ENCODE measurements around the gene GIPC2. TPM values are rescaled to one million over a fixed set of nuclear protein-coding genes. Genes with fewer than 3 reads are reported as not detected.
A peak's percentile ranks its signal among the peaks of the same experiment; 100 is the strongest.
"Not testable (repeated sequence)": the region's sequence is repeated elsewhere in the genome, so short reads cannot be mapped to it uniquely, and the experiment has no call there.

GIPC2 gene
- total RNA-seq, 1 donor from 2014 or later: 2.5 TPM

DNA sequence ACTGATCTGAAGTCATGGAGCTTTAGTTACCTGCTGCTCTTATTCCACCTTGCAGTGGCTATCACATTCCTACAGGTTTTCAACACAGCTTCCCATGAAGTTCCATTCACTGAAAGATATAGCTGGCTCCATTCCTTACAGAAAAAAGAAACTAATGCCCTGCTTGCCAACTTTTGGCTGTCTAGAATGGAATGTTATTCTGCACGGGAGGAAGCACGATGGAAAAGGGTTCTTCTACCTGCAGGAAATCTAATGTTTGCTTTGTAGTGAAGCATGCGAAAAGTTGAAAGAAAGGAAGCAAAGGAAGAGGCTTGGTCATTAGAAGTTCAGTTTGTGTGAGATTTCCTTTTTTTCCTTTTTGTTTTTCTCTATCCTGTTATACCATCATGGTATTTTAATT is 32.6 kb downstream of the GIPC2 start:
- TF ChIP-seq, protein P1, sequence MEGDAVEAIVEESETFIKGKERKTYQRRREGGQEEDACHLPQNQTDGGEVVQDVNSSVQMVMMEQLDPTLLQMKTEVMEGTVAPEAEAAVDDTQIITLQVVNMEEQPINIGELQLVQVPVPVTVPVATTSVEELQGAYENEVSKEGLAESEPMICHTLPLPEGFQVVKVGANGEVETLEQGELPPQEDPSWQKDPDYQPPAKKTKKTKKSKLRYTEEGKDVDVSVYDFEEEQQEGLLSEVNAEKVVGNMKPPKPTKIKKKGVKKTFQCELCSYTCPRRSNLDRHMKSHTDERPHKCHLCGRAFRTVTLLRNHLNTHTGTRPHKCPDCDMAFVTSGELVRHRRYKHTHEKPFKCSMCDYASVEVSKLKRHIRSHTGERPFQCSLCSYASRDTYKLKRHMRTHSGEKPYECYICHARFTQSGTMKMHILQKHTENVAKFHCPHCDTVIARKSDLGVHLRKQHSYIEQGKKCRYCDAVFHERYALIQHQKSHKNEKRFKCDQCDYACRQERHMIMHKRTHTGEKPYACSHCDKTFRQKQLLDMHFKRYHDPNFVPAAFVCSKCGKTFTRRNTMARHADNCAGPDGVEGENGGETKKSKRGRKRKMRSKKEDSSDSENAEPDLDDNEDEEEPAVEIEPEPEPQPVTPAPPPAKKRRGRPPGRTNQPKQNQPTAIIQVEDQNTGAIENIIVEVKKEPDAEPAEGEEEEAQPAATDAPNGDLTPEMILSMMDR (IDR thresholded peaks at IDR 0.05; ENCODE audit: borderline replicate concordance): no peak
- Histone ChIP-seq H3K4me1 (peaks cover 52% of the 10 kb centered on the region), H3K27me3 (ENCODE audit: low read depth) (no peaks in the 10 kb centered on the region), H3K27ac (replicated peaks) (peak overlapping the region; percentile 74), H3K36me3 (no peaks in the 10 kb centered on the region), H3K9me3 (replicated peaks) (no peaks in the 10 kb centered on the region), H3K4me3 (no peak overlapping the region)
- intact Hi-C loops (cut with micrococcal nuclease): no loop called here
- no peak for DNase-seq

DNA sequence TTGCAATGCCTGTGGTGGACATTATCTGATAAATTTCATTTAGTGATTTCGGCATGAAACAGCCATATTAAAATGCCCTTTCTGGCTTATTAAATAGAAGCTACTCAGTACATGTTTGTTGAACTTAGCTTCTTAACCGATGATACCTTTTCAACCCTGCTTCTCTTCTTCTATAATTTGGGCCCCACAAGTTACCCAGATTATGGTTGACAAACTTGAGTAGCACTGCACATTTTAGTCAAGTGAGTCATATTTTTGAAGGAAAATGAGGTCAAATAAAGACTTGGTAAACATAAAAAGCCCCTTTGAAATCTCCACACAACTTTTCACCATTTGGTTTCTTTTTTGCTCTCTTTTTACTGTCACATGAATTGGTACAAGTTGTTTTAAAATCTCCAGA is 33.8 kb downstream of the GIPC2 start:
- no peaks in the 10 kb centered on the region for H3K36me3 ChIP-seq
- H3K27me3 ChIP-seq (ENCODE audit: low read depth): no peaks in the 10 kb centered on the region
- intact Hi-C loops (cut with micrococcal nuclease): no loop called here
- TF ChIP-seq, protein P1 (IDR thresholded peaks at IDR 0.05; ENCODE audit: borderline replicate concordance): no peak
- H3K4me1 ChIP-seq: peaks cover 44% of the 10 kb centered on the region
- H3K27ac ChIP-seq (replicated peaks): peak overlapping the region; percentile 74
- DNase-seq: no peak
- H3K9me3 ChIP-seq (replicated peaks): no peaks in the 10 kb centered on the region
- no peak overlapping the region for H3K4me3 ChIP-seq

DNA sequence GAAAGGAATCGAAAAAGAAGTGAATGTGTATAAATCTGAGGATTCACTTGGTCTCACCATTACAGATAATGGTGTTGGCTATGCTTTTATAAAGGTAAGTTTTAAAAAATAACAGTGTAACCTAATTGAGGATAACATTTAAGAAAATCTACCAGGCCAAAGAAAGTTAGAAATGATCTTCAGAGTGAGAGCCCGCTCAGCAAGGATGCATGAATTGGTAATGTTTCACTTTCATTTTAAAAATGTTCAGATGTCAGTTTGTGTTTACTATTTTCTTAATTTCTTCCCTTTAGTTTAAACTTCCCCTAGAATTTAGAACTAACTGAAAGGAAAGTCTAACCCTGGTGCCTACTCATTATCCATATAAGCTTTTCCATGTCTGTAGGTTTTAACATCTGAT is 35.0 kb downstream of the GIPC2 start:
- Histone ChIP-seq H3K4me1 (peaks cover 44% of the 10 kb centered on the region), H3K27ac (replicated peaks) (peak overlapping the region; percentile 74), H3K36me3 (no peaks in the 10 kb centered on the region), H3K9me3 (replicated peaks) (peaks cover 3% of the 10 kb centered on the region), H3K27me3 (ENCODE audit: low read depth) (no peaks in the 10 kb centered on the region), H3K4me3 (peak overlapping the region; percentile 35)
- DNase-seq: no peak
- TF ChIP-seq, protein P1 (IDR thresholded peaks at IDR 0.05; ENCODE audit: borderline replicate concordance): no peak
- intact Hi-C loops (cut with micrococcal nuclease): no loop called here

DNA sequence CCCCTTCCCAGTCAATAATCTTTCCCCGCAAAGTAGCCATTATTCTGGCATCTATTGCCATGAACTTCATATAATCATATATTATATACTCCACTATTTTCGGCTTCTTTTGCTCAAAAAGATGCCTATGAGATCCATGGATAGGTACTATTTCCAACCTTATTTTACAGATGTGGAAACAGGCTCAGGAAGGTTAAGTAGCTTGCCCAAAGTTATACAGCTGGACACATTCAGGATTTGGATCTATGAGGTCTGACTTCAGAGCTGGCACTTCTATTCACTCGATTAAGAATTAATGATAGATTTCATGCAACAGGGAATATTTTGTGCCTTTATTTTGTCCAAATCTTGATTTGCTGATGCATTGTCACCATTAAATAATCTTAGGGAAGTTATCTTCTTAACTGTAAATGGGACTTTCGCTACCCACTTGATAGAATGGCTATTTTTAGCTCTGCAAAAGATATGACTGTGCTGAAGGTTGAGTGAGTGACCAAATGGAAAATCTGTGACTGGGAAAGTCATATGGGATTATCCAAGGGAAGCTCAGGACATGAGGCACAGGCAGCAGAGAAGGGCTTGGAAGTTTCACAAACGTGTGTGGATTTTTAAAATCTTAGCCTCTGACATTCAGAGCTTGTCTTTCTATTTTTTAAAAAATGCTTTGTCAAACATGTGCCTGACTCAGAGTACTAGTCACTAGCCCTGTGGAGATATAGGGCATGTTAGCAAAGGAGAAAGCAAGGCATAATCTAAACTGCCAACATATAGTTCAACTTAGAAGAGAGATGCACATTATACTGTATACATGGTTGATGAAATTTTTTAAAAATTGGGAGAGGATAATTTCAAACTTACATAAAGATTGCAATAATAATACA is 36.5 kb downstream of the GIPC2 start:
- DNase-seq: no peak
- intact Hi-C loops (cut with micrococcal nuclease): no loop called here

DNA sequence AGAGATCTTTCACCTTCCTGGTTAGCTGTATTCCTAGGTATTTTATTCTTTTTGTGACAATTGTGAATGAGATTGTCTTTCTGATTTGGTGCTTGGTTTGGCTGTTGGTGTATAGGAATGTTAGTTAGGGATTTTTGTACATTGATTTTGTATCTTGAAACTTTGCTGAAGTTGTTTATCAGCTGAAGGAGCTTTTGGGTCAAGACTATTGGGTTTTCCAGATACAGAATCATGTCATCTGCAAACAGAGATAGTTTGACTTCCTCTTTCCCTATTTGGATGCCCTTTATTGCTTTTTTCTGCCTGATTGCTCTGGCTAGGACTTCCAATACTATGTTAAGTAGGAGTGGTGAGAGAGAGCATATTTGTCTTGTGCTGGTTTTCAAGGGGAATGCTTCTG is 38.9 kb downstream of the GIPC2 start:
- intact Hi-C loops (cut with micrococcal nuclease); H3K4me3 ChIP-seq; H3K27me3 ChIP-seq (ENCODE audit: low read depth); H3K36me3 ChIP-seq; DNase-seq: not testable (repeated sequence)
- H3K9me3 ChIP-seq (replicated peaks): peaks cover 24% of the 10 kb centered on the region
- H3K27ac ChIP-seq (replicated peaks): peak overlapping the region; percentile 4
- H3K4me1 ChIP-seq: peaks cover 28% of the 10 kb centered on the region

More for the DNA sequence above, 36.5 kb downstream of the GIPC2 start:
- peaks cover 7% of the 10 kb centered on the region for H3K36me3 ChIP-seq
- H3K27me3 ChIP-seq (ENCODE audit: low read depth): no peaks in the 10 kb centered on the region
- H3K27ac ChIP-seq (replicated peaks): peak overlapping the region; percentile 74
- H3K4me1 ChIP-seq: peaks cover 44% of the 10 kb centered on the region
- H3K4me3 ChIP-seq: no peak overlapping the region
- TF ChIP-seq, protein P1 (IDR thresholded peaks at IDR 0.05; ENCODE audit: borderline replicate concordance): no peak
- H3K9me3 ChIP-seq (replicated peaks): peaks cover 17% of the 10 kb centered on the region

DNA sequence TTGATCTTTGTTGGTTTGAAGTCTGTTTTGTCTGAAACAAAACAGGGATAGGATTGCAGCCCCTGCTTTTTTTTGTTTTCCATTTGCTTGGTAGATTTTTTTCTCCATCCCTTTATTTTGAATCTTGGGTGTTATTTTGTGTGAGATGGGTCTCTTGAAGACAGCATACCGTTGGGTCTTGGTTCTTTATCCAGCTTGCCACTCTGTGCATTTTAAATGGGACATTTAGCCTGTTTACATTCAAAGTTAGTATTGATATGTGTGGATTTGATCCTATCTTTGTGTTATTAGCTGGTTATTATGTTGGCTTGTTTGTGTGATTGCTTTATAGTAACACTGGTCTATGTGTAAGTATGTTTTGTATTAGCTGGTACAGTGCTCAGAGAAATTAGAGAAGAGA is 40.9 kb downstream of the GIPC2 start:
- H3K27ac ChIP-seq (replicated peaks): no peak overlapping the region
- H3K4me1 ChIP-seq: peaks cover 13% of the 10 kb centered on the region
- DNase-seq: no peak
- H3K27me3 ChIP-seq (ENCODE audit: low read depth): no peaks in the 10 kb centered on the region
- TF ChIP-seq, protein P1 (IDR thresholded peaks at IDR 0.05; ENCODE audit: borderline replicate concordance): no peak
- H3K9me3 ChIP-seq (replicated peaks): peaks cover 24% of the 10 kb centered on the region
- intact Hi-C loops (cut with micrococcal nuclease): no loop called here
- H3K4me3 ChIP-seq: no peak overlapping the region
- H3K36me3 ChIP-seq: peaks cover 7% of the 10 kb centered on the region
